Colonic mucosa (tissue), 4 donors: ENCODE results near the gene ZW10. TPM values are rescaled to one million over a fixed set of nuclear protein-coding genes. Genes with fewer than 3 reads are reported as not detected.

Source experiments
- DNase-seq: peaks from one replicate; pipeline ENCODE4 v3.0.0-alpha.2; 2020
- H3K27ac ChIP-seq: fragments of 200-600 bp; one replicate; pipeline ENCODE4 v1.8.0; 2021
- H3K27me3 ChIP-seq: fragments of 200-600 bp; one replicate; pipeline ENCODE4 v1.8.0; 2021
- H3K36me3 ChIP-seq: fragments of 200-600 bp; one replicate; pipeline ENCODE4 v1.8.0; 2021
- H3K4me1 ChIP-seq: fragments of 200-600 bp; one replicate; pipeline ENCODE4 v1.8.0; 2021; ENCODE audit warnings: mild to moderate bottlenecking
- H3K4me3 ChIP-seq: fragments of 200-600 bp; one replicate; pipeline ENCODE4 v1.8.0; 2021
- H3K9ac ChIP-seq, 2 donors: one replicate each; pipeline ENCODE4 v1.7.0; 2013; ENCODE audit warnings: control low read depth in 2 of 2, low read depth in 2 of 2, low read length in 2 of 2
- H3K9me3 ChIP-seq: fragments of 200-600 bp; one replicate; pipeline ENCODE4 v1.8.0; 2021
- CTCF ChIP-seq: fragments of 200-600 bp; IDR thresholded peaks from one replicate; pipeline ENCODE4 v1.8.0; 2022; ENCODE audit warnings: antibody characterized with exemption, mild to moderate bottlenecking
- intact Hi-C: fragments of 100-400 bp; cut with DNase I; formaldehyde crosslinking; loops from one replicate; pipeline ENCODE4 v1.14.1; 2022
- total RNA-seq, 2 donors: library from RNA; stranded (reverse); fragmentation: NEBNext Ultra II Directional in 1 of 2; extraction: Animal tissue kit (Norgen Biotek cat#: 25700) in 1 of 2; gene quantifications; one replicate each; pipeline ENCODE4 v1.2.1, GENCODE V29; 2021
- donor health status: healthy.
- donor health status: DM: no; HTN: no; CAD: no.
- donor health status: DM: no; HTN: no; CAD: no.

ZW10 gene
- total RNA-seq, 2 donors from 2014 or later: 12.3 to 17.8 TPM

- Histone ChIP-seq H3K36me3 (no peaks in the 10 kb centered on the region), H3K4me1 (no peaks in the 10 kb centered on the region), H3K9me3 (no peaks in the 10 kb centered on the region), H3K27me3 (no peaks in the 10 kb centered on the region), H3K4me3 (no peak overlapping the region), H3K9ac (no peak overlapping the region), H3K27ac (no peak overlapping the region)
- intact Hi-C loops: no loop called here
- no peak for DNase-seq
- TF ChIP-seq CTCF: no peak
Measured at GRCh38 chr11:113697111-113697510, 76.4 kb downstream of the ZW10 start.

DNA sequence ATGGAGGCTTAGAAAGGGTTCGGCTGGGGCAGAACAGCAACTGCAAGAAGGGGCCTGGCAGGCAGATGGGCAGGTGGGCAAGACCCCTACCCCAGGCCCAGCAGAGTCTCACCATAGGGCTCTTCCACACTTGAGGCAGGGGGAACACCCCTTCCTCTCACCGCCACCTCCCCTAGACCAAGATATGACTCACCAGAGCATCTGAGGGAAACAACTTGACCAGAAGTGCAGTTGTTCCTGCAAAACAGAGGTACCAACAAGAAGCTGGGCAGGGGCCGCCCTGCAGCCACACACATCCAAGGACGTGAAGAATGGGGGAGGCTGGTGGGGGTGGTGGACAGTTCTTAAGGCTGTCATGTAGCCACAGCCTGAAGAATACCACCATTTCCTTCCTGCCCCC is 78.3 kb downstream of the ZW10 start:
- Histone ChIP-seq H3K27ac (no peak overlapping the region), H3K4me3 (no peak overlapping the region), H3K9ac (no peak overlapping the region), H3K36me3 (no peaks in the 10 kb centered on the region), H3K4me1 (peaks cover 4% of the 10 kb centered on the region), H3K9me3 (no peaks in the 10 kb centered on the region), H3K27me3 (no peaks in the 10 kb centered on the region)
- TF ChIP-seq CTCF: no peak
- intact Hi-C loops: no loop called here
- DNase-seq: no peak

- intact Hi-C loops: no loop called here
- H3K4me3 ChIP-seq: no peak overlapping the region
- H3K27me3 ChIP-seq: no peaks in the 10 kb centered on the region
- no peak for TF ChIP-seq CTCF
- H3K4me1 ChIP-seq: peaks cover 4% of the 10 kb centered on the region
- no peak overlapping the region for H3K9ac ChIP-seq
- no peak for DNase-seq
- H3K9me3 ChIP-seq: no peaks in the 10 kb centered on the region
- no peak overlapping the region for H3K27ac ChIP-seq
- no peaks in the 10 kb centered on the region for H3K36me3 ChIP-seq
Measured at GRCh38 chr11:113694390-113694789, 79.1 kb downstream of the ZW10 start.

- Histone ChIP-seq H3K9ac (no peak overlapping the region), H3K27me3 (no peaks in the 10 kb centered on the region), H3K27ac (no peak overlapping the region), H3K9me3 (no peaks in the 10 kb centered on the region), H3K36me3 (no peaks in the 10 kb centered on the region), H3K4me3 (no peak overlapping the region), H3K4me1 (peaks cover 4% of the 10 kb centered on the region)
- DNase-seq: no peak
- intact Hi-C loops: no loop called here
- no peak for TF ChIP-seq CTCF
Measured at GRCh38 chr11:113693030-113693429, 80.5 kb downstream of the ZW10 start.

DNA sequence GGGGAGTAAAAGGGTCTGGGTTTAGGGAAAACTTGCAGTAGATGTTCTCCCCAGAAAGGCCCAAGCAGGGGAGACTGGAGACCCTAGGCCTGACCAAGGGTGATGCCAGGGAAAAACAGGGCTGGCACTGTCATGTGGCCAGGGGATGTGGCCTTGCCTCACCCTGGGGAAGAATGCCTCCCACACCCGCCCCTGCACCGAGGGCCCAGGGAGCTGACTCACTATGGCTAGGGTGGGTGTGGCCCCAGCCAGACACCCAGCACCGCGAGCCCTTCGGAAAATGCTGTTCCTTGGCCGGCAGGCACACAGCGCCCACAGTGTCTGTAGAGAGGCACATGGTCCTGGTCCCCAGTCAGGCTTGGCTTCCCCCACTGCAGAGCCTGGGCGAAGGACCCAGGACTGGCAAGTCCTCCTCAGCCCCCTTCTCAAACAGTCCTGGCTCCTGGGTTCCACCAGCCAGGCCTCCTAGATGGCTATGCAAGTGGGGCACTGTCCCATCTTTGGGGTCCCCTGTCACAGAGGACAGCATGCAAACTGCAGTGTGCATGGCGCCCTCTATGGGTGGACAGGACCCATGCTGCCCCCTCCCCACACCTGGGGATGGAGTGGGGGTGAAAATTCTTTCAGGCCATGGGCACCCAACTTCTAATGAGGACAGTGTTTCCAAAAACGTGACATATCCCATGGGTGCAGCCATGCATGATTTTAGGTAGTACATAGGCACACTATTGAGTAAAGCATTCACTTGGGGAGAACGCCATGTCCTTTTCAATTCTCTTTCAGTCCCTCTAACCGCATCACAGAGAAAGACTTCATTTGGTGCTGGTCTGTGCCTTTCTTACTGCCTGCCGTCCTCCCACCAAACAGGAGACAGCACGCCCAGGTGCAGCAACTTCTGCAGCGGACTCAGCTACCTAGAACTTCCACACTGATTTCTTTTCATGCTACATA is 82.6 kb downstream of the ZW10 start:
- no peaks in the 10 kb centered on the region for H3K27me3 ChIP-seq
- intact Hi-C loops: no loop called here
- H3K9me3 ChIP-seq: no peaks in the 10 kb centered on the region
- H3K36me3 ChIP-seq: no peaks in the 10 kb centered on the region
- H3K27ac ChIP-seq: no peak overlapping the region
- H3K4me3 ChIP-seq: no peak overlapping the region
- H3K4me1 ChIP-seq: peaks cover 4% of the 10 kb centered on the region
- TF ChIP-seq CTCF: peak; percentile 27
- H3K9ac ChIP-seq: peak overlapping the region in 1 of 2 donors; percentile 19
- peak; percentile 73 for DNase-seq
